Ureter (tissue), 1 donor: Measurements from ENCODE around the gene LMTK2. TPM values are rescaled to one million over a fixed set of nuclear protein-coding genes. Genes with fewer than 3 reads are reported as not detected.

ENCODE experiments used
- DNase-seq: peaks from one replicate; pipeline ENCODE4 v3.0.0-alpha.2; 2020; ENCODE audit warnings: low spot score
- total RNA-seq: library from RNA; stranded (reverse); gene quantifications from one replicate; pipeline ENCODE4 v1.2.4, GENCODE V29; 2023
- donor health status: DM: yes; HTN: yes; CAD: no.

Gene LMTK2
- total RNA-seq, 1 donor from 2014 or later, result 34.1 TPM

- DNase-seq, result no peak
Observed at GRCh38 chr7:98203261-98203963, 96.8 kb downstream of the LMTK2 start.

DNA sequence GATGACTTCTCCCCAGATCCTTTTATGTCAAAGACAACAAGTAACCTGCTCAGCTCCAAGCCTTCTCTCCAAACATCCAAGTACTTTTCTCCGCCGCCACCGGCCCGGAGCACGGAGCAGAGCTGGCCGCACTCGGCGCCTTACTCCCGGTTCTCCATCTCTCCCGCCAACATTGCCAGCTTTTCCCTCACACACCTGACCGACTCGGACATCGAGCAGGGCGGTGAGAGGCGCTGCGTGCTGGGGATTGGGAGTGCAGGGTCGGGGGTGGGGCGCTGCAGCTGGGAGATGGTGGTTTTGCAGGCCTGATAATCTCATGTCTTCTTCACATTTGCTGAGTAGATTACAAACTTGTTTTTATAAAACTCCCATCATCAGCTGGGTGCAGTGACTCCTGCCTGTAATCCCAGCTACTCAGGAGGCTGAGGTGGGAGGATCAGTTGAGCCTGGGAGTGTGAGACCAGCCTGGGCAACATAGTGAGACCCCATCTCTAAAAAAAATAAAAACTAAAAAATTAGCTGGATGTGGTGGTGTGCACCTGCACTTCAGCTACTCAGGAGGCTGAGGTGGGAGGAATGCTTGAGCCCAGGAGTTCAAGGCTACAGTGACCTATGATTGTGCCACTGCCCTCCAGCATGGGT lies 97.4 kb downstream of the LMTK2 start:
- DNase-seq, result no peak

- DNase-seq, result no peak
Observed at GRCh38 chr7:98204670-98205069, 98.0 kb downstream of the LMTK2 start.

DNA sequence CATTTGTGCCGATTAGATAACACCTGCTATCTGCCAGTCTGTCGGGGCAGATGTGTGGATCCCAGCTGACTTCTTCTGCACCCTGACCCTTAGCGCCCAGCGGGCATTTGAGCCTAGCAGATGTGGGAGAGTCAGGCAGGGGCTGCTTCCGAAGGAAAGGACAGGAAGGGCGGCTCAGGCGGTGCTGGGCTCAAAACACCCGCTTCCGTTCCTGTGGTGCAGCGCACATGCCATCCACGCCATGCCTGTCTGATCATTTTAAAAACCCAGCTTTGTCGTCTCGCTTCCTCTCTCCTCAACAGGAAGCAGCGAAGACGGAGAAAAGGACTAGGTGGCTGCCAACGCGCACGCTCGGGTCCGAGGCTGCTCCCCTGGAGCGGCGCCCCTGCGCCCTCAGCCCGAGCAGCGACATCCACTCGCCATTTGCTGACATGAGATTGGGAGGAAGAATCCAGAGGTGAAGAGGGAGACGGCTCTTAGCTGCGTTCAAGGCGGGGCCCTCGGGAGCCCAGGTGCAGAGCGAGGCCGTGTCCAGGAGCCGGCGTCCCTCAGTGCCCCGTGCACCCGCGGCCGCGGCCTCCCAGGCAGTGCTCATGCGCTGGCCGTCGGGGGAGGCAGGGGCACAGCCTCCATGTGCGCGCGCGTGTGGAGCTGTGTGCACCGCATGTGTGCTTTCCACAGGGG lies 98.6 kb downstream of the LMTK2 start:
- no peak for DNase-seq

DNA sequence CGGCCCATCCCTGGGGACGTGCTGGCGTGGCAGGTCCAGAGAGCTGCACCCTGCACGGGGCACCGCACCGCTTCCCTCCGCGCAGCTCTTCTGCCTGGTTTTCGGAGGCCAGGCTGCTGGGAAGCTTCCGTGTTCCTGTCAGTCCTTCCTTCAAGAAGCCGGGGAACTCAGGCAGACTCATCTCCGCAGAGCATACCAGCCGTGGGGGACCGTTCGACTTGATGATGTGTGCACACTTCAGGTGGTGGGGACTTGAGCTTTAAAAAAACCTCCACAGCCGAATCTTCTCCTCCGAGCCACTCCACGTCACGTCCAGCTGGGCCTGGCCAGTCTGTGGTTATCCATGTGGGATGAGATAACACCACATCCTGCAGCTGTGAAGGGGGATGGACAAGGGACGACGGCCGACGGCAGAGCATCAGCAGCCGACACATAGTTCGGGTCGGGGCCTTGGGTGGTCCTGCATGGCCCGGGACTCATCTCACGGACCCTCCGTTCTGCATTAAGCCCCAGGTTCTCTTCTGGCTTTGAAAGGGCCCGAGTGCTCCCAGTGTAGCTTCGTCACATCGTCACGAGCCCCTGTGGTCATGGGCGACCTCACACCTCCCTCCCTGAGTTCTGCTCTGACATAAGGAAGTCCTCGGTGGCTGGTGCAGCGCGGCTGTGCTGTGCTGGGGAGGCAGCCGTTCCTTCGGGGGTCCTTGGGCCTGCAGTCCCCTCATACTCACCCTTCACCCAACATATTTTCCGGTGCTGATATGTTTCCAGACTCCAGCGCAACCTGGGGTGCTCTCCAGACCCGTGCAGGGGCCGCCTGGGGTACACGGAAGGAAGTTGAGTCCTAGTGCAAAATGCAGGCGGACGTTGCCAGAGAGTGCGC lies 100.0 kb downstream of the LMTK2 start:
- no peak for DNase-seq

- peak; percentile 26 for DNase-seq
Observed at GRCh38 chr7:98209166-98209920, 102.7 kb downstream of the LMTK2 start.

DNA sequence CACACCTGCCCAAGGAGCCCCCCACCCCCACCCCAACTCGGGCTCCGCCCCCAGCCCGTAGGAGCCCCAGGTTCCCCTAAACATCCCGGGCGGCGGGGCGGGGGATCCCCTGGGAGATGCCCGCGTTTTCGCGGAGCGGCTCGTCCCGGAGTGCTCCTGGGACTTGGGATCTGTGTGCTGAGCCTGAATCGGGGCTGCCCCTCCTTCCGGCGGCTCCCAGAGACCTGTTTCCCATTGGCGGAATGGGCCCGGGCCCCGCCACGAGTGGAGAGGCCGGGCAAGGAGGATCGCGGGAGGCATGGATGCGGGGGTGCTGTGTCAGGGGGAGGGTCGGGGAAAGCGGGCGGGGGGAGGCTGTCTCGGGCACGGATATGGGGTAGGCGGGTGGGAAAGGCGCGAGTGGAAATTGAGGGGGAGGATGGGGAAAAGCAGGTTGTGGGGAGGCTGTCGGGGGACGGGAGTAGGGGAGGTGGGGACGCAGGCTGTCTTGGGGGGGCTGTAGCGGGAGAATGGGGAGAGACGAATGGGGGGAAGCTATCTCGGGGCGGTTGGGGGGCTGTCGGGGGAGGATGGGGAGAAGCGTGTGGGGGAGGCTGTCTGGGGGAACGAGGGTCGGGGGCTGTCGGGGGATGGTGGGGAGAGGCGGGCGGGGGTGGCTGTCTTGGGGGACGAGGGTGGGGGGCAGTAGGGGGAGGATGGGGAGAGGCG lies 104.0 kb downstream of the LMTK2 start:
- peak; percentile 35 for DNase-seq

DNA sequence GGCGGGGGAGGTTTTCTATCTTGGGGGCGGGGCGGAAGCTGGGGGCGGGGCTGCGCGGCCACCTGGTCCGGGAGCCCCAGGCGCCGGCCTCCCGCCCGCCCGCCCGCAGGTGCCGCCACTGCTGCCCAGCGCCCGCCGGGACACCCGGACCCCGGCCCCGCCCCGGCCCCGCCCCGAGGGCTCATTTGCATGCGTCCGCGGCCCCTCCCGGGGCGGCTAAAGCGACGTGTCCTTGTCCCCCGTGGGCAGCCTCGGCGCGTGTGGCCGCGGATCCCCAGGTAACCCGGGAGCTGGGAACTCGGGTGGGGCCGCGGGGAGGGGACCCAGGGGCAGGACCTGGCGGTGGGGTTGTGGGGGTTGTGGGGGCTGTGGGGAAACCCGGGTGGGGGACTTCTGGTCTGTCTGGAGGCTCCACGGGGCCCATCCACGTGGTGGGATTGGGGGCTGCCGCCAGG lies 104.6 kb downstream of the LMTK2 start, which contains the start of gene BHLHA15:
Gene BHLHA15 (plus strand): TSS at position 219 of the 455 bp plus-strand sequence. CDS start 871 bp downstream, outside the sequence.
- peak; percentile 48 for DNase-seq

DNA sequence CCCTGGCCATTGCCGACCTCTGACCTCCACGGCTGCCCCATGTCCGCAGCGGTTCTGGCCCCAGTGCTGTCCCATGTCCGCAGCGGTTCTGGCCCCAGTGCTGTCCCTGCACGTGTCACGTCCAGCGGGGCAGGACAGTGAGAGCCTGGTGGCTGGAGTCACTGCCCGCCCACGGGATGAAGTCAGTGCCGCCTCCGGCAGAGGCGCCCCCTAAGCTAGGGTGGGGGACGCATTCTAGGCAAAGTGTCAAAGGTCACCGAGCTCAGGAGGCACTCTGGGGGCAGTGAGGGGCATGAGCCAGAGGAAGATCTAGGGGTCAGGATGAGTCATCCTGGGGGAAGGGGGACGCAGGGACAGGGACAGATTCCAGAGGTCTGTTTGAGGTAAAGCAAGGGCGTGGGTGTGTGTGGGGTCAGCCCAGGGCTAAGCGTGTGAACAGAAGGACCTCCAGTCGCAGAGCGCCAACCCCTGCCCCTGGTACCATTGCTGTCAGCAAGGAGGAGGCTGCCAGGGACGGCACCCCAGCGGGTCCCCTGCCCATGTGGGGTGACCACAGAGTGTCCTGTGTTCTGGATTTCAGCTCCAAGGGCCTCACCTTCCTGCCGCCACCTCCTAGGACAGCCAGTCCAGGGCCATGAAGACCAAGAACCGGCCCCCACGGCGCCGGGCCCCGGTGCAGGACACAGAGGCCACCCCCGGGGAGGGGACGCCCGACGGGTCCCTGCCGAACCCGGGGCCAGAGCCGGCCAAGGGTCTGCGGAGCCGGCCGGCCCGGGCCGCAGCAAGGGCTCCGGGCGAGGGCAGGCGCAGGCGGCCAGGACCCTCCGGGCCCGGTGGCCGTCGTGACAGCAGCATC lies 105.2 kb downstream of the LMTK2 start:
- peak; percentile 39 for DNase-seq

DNA sequence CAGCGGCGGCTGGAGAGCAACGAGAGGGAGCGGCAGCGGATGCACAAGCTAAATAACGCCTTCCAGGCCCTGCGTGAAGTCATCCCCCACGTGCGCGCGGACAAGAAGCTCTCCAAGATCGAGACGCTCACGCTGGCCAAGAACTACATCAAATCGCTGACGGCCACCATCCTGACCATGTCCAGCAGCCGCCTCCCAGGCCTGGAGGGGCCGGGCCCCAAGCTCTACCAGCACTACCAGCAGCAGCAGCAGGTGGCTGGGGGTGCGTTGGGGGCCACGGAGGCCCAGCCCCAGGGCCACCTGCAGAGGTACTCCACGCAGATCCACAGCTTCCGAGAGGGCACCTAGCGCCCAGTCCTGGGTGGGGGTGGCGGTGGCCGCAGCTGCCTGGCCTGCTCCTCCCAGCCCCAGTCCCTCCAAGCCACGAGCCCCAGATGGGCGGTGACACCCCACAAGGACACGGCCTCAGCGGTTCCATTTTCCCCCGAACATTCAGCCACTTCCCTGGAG lies 105.9 kb downstream of the LMTK2 start:
- peak; percentile 41 for DNase-seq

DNA sequence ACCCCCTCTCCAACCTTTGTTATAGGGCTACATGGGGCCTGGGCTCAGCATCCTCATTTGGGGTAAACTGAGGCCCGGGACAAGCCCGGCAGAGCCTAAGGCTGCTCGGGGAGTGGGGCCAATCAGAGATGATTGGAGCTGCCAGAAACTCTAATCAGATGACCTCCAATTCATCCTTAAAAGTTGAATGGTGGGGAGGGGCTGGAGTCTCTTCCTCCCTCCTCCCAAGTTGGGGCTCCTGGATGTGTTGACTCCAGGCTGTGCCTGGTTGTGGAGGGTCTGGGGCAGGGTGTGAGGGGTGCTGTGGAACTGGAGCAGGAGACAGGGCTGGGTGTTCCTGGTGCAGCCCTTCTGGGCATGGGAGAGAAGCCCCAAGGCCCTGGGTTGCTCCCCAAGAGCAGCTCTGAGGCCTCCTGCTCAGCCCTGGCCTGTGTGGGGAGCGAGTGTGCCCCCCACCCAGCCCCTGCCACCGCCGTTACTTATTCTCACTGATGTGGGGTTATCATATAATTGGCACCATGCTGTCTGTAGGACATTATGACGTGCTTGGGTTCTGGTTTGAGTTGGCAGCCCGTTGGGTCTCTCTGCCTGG lies 106.7 kb downstream of the LMTK2 start:
- DNase-seq, result peak; percentile 39

- DNase-seq, result no peak
Observed at GRCh38 chr7:98213888-98214810, 107.5 kb downstream of the LMTK2 start.

GRCh38 chr7:98214811-98215321 lies 108.2 kb downstream of the LMTK2 start:
- no peak for DNase-seq

- no peak for DNase-seq
Observed at GRCh38 chr7:98215561-98216495, 109.2 kb downstream of the LMTK2 start.

DNA sequence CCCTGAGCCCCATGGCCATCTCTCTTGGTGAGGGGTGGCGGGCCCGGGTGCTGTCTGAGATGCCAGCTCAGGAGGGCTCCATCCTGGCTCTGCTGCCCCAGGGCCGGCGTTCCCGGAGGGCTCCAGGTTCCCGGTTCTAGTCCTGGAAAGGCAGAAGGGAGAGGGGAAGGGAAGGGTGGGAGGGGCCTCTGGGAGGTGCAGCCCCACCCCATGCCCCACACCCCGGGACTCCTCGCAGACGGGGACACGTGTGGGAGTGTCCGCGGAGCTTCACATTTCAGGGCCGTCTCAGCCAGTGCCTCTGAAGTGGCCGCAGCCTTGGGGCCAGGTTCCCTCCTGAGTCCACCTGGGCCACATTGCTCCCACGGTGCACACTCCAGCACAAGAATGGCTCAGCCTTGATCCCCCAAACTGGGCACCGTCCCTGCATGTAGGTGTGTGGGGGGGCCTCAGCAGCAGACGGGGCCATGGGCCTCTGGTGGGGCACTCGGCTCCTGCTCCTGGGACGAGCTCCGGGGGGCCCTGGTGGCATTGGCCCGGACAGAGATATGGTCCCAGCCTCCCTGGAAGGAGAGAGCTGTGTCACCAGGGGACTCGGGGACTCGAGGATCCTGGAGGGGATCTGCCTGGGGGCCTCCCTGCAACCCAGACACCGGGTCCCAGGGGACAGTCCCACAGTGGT lies 110.4 kb downstream of the LMTK2 start:
- no peak for DNase-seq
